Endothelial cell of umbilical vein (primary cell): ENCODE measurements around the gene XXYLT1. TPM values are rescaled to one million over a fixed set of nuclear protein-coding genes. Genes with fewer than 3 reads are reported as not detected.

Source experiments
- BruUV-seq: library from RNA; stranded (reverse); fragments of 400-500 nt; replicated peaks from 2 replicates; lab custom pipeline; 2021; lab: Mats Ljungman, UMichigan
- CTCF ChIA-PET: fragments of 300-600, 350-600 bp; sonication (Branson Sonifier 250); formaldehyde crosslinking; loops from one replicate; lab custom pipeline; 2021; ENCODE audit warnings: antibody characterized with exemption, inconsistent platforms; lab: Charles Lee
- POLR2A ChIA-PET: fragments of 300-600, 350-600 bp; sonication (Branson Sonifier 250); formaldehyde crosslinking; loops from one replicate; lab custom pipeline; 2021; ENCODE audit warnings: antibody characterized with exemption, inconsistent platforms; lab: Charles Lee
- DNase-seq: peaks from one replicate; pipeline ENCODE4 v3.0.0-alpha.2; 2011; ENCODE audit warnings: low read depth, low spot score
- FAIRE-seq: peaks from 2 replicates; lab custom pipeline; 2011; peaks lifted over from hg19 to GRCh38; lab: Jason Lieb, UNC
- H2AFZ ChIP-seq: 2 replicates; pipeline ENCODE4 v1.6.0; 2012; ENCODE audit warnings: low read depth, low read length, control low read depth, inconsistent platforms
- H3K27ac ChIP-seq: 2 replicates; pipeline ENCODE4 v1.5.1; 2011; ENCODE audit warnings: low read depth, mild to moderate bottlenecking, control low read depth, low read length, moderate library complexity; ENCODE audit not compliant: insufficient read depth
- H3K27me3 ChIP-seq, 2 experiments: 2 replicates each; pipeline versions ENCODE4 v1.6.0 to v1.6.1; 2011; ENCODE audit warnings: low read length in 2 of 2, mixed read lengths in 1 of 2; ENCODE audit not compliant: control insufficient read depth in 2 of 2, insufficient read depth in 2 of 2
- H3K36me3 ChIP-seq, 2 experiments: 2 replicates in 1 of 2; 3 replicates in 1 of 2; pipeline ENCODE4 v1.5.1; 2011; ENCODE audit warnings: low read length in 2 of 2, mild to moderate bottlenecking in 1 of 2, moderate library complexity in 1 of 2; ENCODE audit not compliant: control insufficient read depth in 2 of 2, insufficient read depth in 2 of 2; ENCODE audit errors: extremely low read depth in 1 of 2
- H3K4me1 ChIP-seq: 3 replicates; pipeline ENCODE4 v1.5.1; 2011; ENCODE audit warnings: mild to moderate bottlenecking, low read length; ENCODE audit not compliant: control insufficient read depth, insufficient read depth; ENCODE audit errors: extremely low read depth
- H3K4me2 ChIP-seq: 2 replicates; pipeline ENCODE4 v1.6.1; 2011; ENCODE audit warnings: low read length, control low read depth, mixed read lengths; ENCODE audit not compliant: insufficient read depth
- H3K4me3 ChIP-seq, 3 experiments: fragments of 200-600 bp in 1 of 3; sonication (generic), shearing (Covaris generic) in 1 of 3; replicated peaks in 1 of 3; 2 replicates each; pipeline ENCODE4 v1.5.1; 2011 to 2016; ENCODE audit warnings: control low read depth in 3 of 3, low read length in 3 of 3, mild to moderate bottlenecking in 2 of 3, inconsistent platforms in 1 of 3, low read depth in 1 of 3, moderate library complexity in 1 of 3; ENCODE audit not compliant: insufficient read depth in 1 of 3
- H3K79me2 ChIP-seq: 2 replicates; pipeline ENCODE4 v1.6.0; 2012; ENCODE audit warnings: low read length, inconsistent platforms; ENCODE audit not compliant: control insufficient read depth, insufficient read depth
- H3K9ac ChIP-seq: replicated peaks from 2 replicates; pipeline ENCODE3; 2011; ENCODE audit warnings: low read length, control low read depth; ENCODE audit not compliant: insufficient read depth; ENCODE audit errors: extremely low read depth
- H3K9me1 ChIP-seq: replicated peaks from 3 replicates; pipeline ENCODE4 v1.6.0; 2011; ENCODE audit warnings: mild to moderate bottlenecking, low read length; ENCODE audit not compliant: control insufficient read depth, insufficient read depth; ENCODE audit errors: extremely low read depth
- H3K9me3 ChIP-seq: replicated peaks from 2 replicates; pipeline ENCODE4 v1.5.1; 2012; ENCODE audit warnings: low read length, inconsistent platforms; ENCODE audit not compliant: control insufficient read depth, insufficient read depth
- H4K20me1 ChIP-seq: replicated peaks from 2 replicates; pipeline ENCODE3; 2011; ENCODE audit warnings: mild to moderate bottlenecking, low read length; ENCODE audit not compliant: control insufficient read depth, insufficient read depth; ENCODE audit errors: extremely low read depth
- EZH2 ChIP-seq: IDR thresholded peaks from 2 replicates; pipeline ENCODE4 v1.6.1; 2012; ENCODE audit warnings: borderline replicate concordance, low read depth, mild to moderate bottlenecking, moderate library complexity, low read length, inconsistent platforms; ENCODE audit not compliant: severe bottlenecking
- FOS ChIP-seq: IDR thresholded peaks from 2 replicates; pipeline ENCODE4 v1.6.1; 2011; ENCODE audit warnings: mild to moderate bottlenecking, low read length, moderate library complexity, borderline replicate concordance; ENCODE audit not compliant: insufficient read depth
- GATA2 ChIP-seq: IDR thresholded peaks from 2 replicates; pipeline ENCODE4 v1.7.0; 2011; ENCODE audit warnings: low read depth, mild to moderate bottlenecking, moderate library complexity, mixed read lengths, low read length; ENCODE audit not compliant: insufficient read length, insufficient read depth
- JUN ChIP-seq: IDR thresholded peaks from 2 replicates; pipeline ENCODE4 v1.6.1; 2011; ENCODE audit warnings: borderline replicate concordance, low read depth; ENCODE audit not compliant: insufficient read length, insufficient read depth
- MYC ChIP-seq: IDR thresholded peaks from one replicate; pipeline ENCODE4 v1.6.1; 2011; ENCODE audit warnings: mild to moderate bottlenecking, low read depth, low read length
- POLR2A ChIP-seq: IDR thresholded peaks from 2 replicates; pipeline ENCODE4 v1.6.1; 2012; ENCODE audit warnings: low read depth, mild to moderate bottlenecking, control low read depth, low read length
- POLR2AphosphoS5 ChIP-seq: IDR thresholded peaks from 2 replicates; pipeline ENCODE4 v1.6.1; 2012; ENCODE audit warnings: low read depth, mild to moderate bottlenecking, control low read depth, low read length, moderate library complexity; ENCODE audit not compliant: insufficient read depth
- dilution Hi-C: fragments of 300-500 bp; cut with MboI; formaldehyde crosslinking; loops from one replicate; pipeline ENCODE4 v1.15.0; 2019; ENCODE audit warnings: low sequenced_read_pairs; ENCODE audit not compliant: extremely low pct_ligation_motif_present
- intact Hi-C: fragments of 100-400 bp; cut with micrococcal nuclease; formaldehyde crosslinking; loops from one replicate; pipeline ENCODE4 v1.10.0; 2022
- polyA plus RNA-seq, 4 experiments: library from polyadenylated mRNA; depleted of rRNA in 3 of 4; stranded (reverse) in 3 of 4; unstranded in 1 of 4; fragments of >200 nt; gene quantifications; 2 replicates each; pipeline versions ENCODE4 v1.2.1 to v1.2.3, GENCODE V29; 2011 to 2012; ENCODE audit warnings: missing spikeins in 1 of 4
- total RNA-seq: library from RNA; stranded (reverse); gene quantifications from 2 replicates; pipeline ENCODE4 v1.2.3, GENCODE V29; 2021
- TF ChIP-seq, protein P1 (sequence below): IDR thresholded peaks from 2 replicates; pipeline ENCODE4 v1.6.1; 2011; ENCODE audit not compliant: insufficient read depth, insufficient read length
- TF ChIP-seq, protein P2 (sequence below), 2 donors: IDR thresholded peaks; 1 replicate in 1 of 2; 2 replicates in 1 of 2; pipeline ENCODE4 v1.5.1; 2011; ENCODE audit warnings: low read length in 2 of 2, mild to moderate bottlenecking in 2 of 2, moderate library complexity in 2 of 2, control low read depth in 1 of 2, inconsistent platforms in 1 of 2, low read depth in 1 of 2; ENCODE audit not compliant: insufficient read depth in 1 of 2; ENCODE audit errors: extremely low read depth in 1 of 2

The XXYLT1 gene
- total and polyA plus RNA-seq, 2 donors (not counting 3 experiments of a cell fraction or from before 2014, with no cell fraction given), result 54.4 to 78.1 TPM

DNA sequence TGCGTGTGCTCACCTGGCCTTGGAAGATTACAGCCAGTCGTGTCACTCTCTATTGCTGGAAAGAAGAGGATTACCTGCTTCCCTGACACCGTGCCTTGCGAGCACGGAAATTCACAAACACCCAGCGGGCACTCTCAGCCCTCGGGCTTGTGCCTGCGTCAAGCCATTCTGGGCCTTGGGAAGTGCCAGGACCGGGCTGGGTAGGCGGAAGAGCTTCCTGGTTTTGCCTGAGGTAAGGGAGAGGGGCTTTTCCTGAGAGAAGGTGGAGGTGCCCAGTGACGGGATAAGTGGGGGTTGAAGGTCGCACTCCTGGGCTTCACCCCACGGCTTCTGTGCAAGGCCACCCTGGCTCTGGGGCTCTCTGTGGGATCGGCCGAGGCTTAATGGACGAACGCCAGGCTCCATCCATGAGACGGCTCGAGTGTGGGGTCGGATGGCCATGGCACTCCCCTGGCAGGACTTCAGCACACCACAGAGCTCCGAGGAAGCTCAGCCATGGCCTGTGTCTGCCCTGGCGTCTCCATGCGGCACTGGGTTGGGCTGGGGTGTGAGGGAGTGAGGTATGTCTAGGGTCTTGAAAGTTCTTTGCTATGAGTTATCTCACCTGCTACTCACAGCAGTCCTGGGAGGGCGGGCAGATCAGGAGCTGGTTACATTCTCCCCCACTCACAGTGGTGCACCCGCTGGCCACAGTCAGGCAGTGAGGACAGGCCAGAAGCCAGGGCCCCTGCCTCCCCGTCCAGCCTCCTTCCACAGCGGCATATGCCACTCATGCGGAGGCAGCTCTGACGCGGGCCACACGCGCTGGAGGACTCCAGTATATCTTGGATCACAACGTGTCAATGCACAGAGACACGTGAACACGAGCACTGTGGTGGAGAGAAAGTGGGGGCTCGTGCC, 209.0 kb downstream of the XXYLT1 start:
- Histone ChIP-seq H3K4me2 (no peak overlapping the region), H3K9me1 (no peaks in the 10 kb centered on the region), H3K9ac (no peak overlapping the region), H3K79me2 (no peaks in the 10 kb centered on the region), H3K4me1 (peaks cover 15% of the 10 kb centered on the region), H3K27me3 (no peaks in the 10 kb centered on the region), H3K27ac (no peak overlapping the region), H3K9me3 (no peaks in the 10 kb centered on the region), H2AFZ (no peak overlapping the region), H3K36me3 (no peaks in the 10 kb centered on the region), H3K4me3 (no peak overlapping the region), H4K20me1 (no peaks in the 10 kb centered on the region)
- DNase-seq, result no peak
- no TSS peak for BruUV-seq
- dilution Hi-C loops (no loop called here), intact Hi-C loops (no loop called here)
- no peak for FAIRE-seq
- POLR2A ChIA-PET, result interaction anchor here (1.4 kb wide), 1 partner anchor 374 kb away, joined by 4 read pairs; no protein-coding TSS in a partner anchor
- TF ChIP-seq MYC (no peak), POLR2A (no peak), GATA2 (no peak), EZH2 (no peak), POLR2AphosphoS5 (no peak), JUN (no peak), FOS (no peak)
- TF ChIP-seq, protein P1, sequence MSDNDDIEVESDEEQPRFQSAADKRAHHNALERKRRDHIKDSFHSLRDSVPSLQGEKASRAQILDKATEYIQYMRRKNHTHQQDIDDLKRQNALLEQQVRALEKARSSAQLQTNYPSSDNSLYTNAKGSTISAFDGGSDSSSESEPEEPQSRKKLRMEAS, result no peak
- TF ChIP-seq, protein P2, sequence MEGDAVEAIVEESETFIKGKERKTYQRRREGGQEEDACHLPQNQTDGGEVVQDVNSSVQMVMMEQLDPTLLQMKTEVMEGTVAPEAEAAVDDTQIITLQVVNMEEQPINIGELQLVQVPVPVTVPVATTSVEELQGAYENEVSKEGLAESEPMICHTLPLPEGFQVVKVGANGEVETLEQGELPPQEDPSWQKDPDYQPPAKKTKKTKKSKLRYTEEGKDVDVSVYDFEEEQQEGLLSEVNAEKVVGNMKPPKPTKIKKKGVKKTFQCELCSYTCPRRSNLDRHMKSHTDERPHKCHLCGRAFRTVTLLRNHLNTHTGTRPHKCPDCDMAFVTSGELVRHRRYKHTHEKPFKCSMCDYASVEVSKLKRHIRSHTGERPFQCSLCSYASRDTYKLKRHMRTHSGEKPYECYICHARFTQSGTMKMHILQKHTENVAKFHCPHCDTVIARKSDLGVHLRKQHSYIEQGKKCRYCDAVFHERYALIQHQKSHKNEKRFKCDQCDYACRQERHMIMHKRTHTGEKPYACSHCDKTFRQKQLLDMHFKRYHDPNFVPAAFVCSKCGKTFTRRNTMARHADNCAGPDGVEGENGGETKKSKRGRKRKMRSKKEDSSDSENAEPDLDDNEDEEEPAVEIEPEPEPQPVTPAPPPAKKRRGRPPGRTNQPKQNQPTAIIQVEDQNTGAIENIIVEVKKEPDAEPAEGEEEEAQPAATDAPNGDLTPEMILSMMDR (IDR thresholded peaks at IDR 0.05; ENCODE audit: extremely low read depth in 1 of 2, insufficient read depth in 1 of 2, low read depth in 1 of 2, low read length in 2 of 2), result no peak
- CTCF ChIA-PET, result interaction anchor here (1.2 kb wide), 1 partner anchor 131 kb away, joined by 5 read pairs; no protein-coding TSS in a partner anchor
